Ectodermal cell (in vitro differentiated cells): ENCODE measurements around the gene GID4.

Experiments used
- H3K27ac ChIP-seq: 2 replicates; pipeline ENCODE4 v1.7.0; 2013; ENCODE audit warnings: mild to moderate bottlenecking, low read depth, low read length; ENCODE audit not compliant: insufficient read depth, poor library complexity, severe bottlenecking
- H3K27me3 ChIP-seq: 2 replicates; pipeline ENCODE4 v1.7.0; 2013; ENCODE audit warnings: mild to moderate bottlenecking, low read length; ENCODE audit not compliant: insufficient read depth, control insufficient read depth, poor library complexity, severe bottlenecking
- H3K36me3 ChIP-seq: one replicate; pipeline ENCODE4 v1.7.0; 2013; ENCODE audit warnings: low read length; ENCODE audit not compliant: control insufficient read depth, insufficient read depth
- H3K4me1 ChIP-seq: one replicate; pipeline ENCODE4 v1.7.0; 2013; ENCODE audit warnings: low read length; ENCODE audit not compliant: control insufficient read depth, insufficient read depth
- H3K4me3 ChIP-seq: 2 replicates; pipeline ENCODE4 v1.7.0; 2013; ENCODE audit warnings: low read depth, low read length, control low read depth; ENCODE audit not compliant: insufficient read depth
- H3K9me3 ChIP-seq: 2 replicates; pipeline ENCODE4 v1.7.0; 2013; ENCODE audit warnings: mild to moderate bottlenecking, low read length, moderate library complexity; ENCODE audit not compliant: control insufficient read depth
- WGBS, 2 experiments: methylation state at CpG; one replicate each; pipeline ENCODE4 v1.1.7; 2013; ENCODE audit warnings: missing lambda C conversion rate in 2 of 2; 5-methylcytosine and 5-hydroxymethylcytosine counted together

The GID4 gene

DNA sequence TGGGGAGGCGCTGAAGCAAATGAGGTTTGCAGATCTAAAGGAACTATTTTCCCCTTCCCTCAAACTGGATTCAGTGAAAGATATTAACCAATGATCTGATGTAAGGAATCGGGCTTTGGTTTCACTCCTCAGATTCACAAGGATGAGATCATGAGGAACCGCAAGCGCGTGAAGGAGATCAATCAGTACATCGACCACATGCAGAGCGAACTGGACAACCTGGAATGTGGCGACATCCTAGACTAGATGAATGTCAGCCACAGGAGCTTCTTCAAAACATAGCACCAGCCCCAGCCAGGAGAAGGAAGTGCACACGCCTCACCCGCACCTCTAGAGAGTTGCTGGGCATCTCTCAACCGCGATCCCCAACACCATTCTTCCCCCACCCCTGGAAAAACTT lies 22.8 kb upstream of the GID4 start:
- Histone ChIP-seq H3K9me3 (no peaks in the 10 kb centered on the region), H3K4me1 (no peaks in the 10 kb centered on the region), H3K27me3 (no peaks in the 10 kb centered on the region), H3K27ac (no peak overlapping the region), H3K4me3 (no peak overlapping the region), H3K36me3 (no peaks in the 10 kb centered on the region)
- 91 to 93% methylated on average over 12 of the region's 12 CpGs for whole genome bisulfite sequencing, 2 experiments

DNA sequence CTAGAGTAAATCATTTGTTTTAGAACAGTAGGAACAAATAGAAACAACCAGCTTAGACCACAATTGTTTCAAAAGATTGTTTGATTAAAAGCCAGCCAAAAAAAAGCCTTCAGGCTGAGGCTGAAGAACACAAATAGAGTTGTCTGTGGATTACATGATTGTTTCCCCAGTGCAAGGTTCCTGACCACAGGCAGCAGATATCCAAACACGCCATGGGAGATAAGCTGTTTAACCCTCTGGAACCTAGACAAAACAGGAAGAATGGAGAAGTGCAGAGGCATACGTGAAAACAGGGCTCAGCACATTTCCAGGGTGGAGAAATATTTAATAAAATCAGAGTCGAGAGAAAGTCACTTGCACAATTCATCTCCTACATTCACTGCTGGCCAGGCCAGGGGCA lies 21.2 kb upstream of the GID4 start:
- no peaks in the 10 kb centered on the region for H3K27me3 ChIP-seq
- no peak overlapping the region for H3K27ac ChIP-seq
- 86 to 89% methylated on average over 3 of the region's 3 CpGs for WGBS, 2 experiments
- H3K4me3 ChIP-seq, result no peak overlapping the region
- H3K36me3 ChIP-seq, result no peaks in the 10 kb centered on the region
- H3K9me3 ChIP-seq, result no peaks in the 10 kb centered on the region
- no peaks in the 10 kb centered on the region for H3K4me1 ChIP-seq

DNA sequence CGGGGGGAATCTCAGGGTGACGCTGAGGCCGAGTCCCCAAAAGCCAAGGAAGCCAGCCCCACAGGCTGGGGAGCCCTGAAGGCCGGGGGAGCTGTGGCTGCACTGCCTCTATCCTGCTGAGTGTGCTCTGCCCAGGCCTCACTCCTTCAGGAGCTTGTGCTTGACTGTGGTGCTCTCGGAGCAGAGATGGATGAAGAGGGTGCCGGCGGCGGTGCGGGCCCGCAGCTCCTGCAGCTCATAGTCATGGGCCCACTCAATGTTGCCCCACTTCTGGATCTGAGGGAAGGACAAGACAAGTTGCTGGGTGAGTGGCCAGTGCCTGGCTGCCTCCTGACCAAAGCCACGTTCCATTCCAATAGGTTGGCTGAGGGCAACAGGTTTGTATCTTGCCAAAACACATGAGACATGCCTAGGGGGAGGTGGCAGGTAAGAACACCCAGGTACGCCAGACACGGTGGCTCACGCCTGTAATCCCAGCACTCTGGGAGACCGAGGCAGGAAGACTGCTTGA lies 20.7 kb upstream of the GID4 start:
- H3K27me3 ChIP-seq, result no peaks in the 10 kb centered on the region
- no peaks in the 10 kb centered on the region for H3K4me1 ChIP-seq
- H3K27ac ChIP-seq, result no peak overlapping the region
- 91% methylated on average over 15 of the region's 15 CpGs for WGBS, 2 experiments
- no peaks in the 10 kb centered on the region for H3K36me3 ChIP-seq
- H3K4me3 ChIP-seq, result no peak overlapping the region
- no peaks in the 10 kb centered on the region for H3K9me3 ChIP-seq

DNA sequence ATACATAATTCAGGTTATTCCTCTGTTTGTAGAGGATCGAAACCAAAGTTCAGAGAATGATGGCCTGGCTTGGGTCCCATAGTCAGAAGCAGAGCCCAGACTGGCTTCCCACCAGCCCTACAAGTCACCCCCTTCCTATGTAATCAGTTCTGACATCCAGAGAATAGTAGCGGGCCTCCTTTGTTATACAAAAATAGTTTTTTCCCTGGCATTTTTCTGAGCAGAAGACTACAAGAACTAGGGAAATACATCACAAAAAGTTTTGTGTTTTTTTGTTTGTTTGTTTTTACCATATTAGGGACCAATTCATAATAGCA lies 19.4 kb upstream of the GID4 start:
- Histone ChIP-seq H3K4me1 (no peaks in the 10 kb centered on the region), H3K9me3 (no peaks in the 10 kb centered on the region), H3K36me3 (no peaks in the 10 kb centered on the region), H3K27me3 (no peaks in the 10 kb centered on the region), H3K27ac (no peak overlapping the region), H3K4me3 (no peak overlapping the region)
- WGBS, 2 experiments, result 92% methylated on average over 2 of the region's 2 CpGs

DNA sequence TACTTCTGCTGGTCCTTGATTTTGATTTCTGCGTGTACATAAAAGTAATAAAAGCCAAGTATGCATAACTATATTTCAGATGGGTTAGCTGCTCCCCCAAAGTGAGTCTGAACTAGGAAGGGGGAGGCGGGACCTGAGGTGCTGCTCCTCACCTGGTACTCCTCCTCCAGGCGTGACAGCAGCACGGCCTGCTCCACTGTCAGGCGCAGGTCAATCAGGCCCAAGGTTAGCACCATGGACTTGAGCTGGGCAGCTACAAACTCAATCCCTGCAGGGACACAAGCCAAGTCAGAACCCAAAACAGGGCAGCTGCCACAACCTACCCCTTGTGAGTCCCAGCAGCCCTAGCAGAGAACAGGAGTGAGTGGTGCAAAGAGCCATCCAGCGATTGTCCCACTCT lies 18.2 kb upstream of the GID4 start:
- Histone ChIP-seq H3K36me3 (no peaks in the 10 kb centered on the region), H3K27ac (no peak overlapping the region), H3K27me3 (no peaks in the 10 kb centered on the region), H3K9me3 (no peaks in the 10 kb centered on the region), H3K4me1 (no peaks in the 10 kb centered on the region), H3K4me3 (no peak overlapping the region)
- 96 to 98% methylated on average over 5 to 6 of the region's 6 CpGs for WGBS, 2 experiments

DNA sequence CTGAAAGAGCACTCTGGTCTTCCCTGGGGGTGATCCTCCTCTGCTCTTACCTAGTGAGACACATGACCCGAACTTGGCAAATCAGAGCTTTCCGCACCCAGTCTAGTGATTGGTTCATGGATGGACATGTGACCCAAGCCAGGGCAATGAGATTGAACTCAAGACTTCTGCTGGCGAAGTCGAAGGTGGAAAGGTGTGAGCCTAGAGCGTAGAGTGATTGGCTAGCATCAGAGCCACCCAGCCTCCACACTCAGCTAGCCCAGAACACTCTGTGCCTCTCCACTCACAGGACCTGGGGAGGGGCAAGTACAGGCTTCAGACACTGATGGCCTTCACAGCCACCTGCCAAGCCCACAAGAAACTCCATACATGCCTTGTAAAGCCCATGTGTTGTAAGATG lies 17.8 kb upstream of the GID4 start:
- Histone ChIP-seq H3K27me3 (no peaks in the 10 kb centered on the region), H3K9me3 (no peaks in the 10 kb centered on the region), H3K4me3 (no peak overlapping the region), H3K36me3 (no peaks in the 10 kb centered on the region), H3K27ac (no peak overlapping the region), H3K4me1 (no peaks in the 10 kb centered on the region)
- 93 to 97% methylated on average over 5 of the region's 5 CpGs for WGBS, 2 experiments

DNA sequence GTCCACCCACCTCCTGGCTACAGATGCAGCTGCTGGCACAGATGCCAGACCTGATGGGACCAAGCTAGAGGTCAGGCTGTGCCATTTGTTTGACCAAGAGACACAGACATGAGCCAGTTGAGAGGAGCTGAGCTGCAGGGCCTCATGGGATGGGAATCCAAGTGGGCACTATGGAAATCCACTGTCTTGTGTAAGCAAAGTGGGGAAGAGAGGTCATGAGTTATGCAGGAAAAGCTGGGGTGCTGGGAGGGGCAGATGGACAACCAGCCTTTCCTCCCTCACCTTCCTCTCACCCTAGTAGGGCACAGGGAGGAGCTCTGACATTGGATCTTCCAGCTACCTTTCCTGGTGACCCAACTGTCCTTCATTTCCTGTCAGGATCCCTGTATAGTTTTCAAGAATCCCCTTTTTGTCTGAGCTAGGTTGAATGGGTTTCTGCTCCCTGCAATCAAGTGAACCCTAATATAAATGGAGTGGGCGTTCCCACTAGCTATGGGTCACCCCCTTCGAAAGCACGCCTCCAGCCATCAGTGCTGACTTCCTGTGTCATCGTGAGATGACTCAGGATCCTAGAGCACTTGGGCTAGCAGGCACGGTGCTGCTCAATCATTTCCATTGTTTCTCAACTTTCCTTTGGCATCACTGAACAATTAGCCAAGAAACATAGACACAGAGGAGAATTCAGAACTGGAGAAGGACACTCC lies 13.8 kb upstream of the GID4 start:
- Histone ChIP-seq H3K36me3 (no peaks in the 10 kb centered on the region), H3K27ac (no peak overlapping the region)
- 92 to 93% methylated on average over 5 of the region's 5 CpGs for WGBS, 2 experiments

DNA sequence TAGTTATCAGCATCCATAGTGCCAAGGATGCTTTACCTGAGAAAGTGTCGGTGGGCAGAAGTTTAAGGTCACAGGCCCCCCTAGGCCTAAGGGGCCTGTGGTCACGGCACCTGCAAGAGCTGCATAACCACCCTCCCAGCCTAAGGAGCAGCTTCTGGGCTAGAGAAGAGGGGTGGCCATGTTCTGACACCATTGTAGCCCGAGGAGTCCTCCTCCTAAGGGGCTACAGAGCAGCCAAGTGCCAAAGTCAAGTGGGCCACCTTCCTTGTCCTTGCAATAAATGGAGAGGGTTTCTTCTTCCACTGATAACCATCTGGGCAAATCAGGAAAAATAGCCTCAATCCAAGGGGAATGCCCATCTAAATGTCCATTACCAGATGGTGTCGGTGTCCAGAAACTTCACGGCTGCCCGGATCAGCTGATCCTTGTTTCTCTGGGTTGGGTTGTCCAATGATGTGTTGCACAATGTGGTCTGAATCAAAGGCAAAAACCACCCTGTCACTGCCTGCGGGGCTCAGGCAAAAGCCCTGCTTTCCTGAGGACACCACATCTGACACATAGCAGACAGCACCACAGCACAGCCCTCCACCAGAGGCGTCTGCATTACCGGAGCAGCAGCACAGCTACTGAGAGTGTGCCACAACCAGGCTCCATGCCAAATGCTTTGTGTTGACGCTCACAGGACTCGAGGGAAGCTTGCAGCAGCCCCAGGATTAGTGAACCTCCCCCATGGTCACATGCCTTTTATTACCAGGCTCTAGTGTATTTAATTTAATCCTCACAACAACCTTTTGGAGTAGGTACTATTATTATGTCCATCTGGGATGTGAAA lies 13.0 kb upstream of the GID4 start:
- Histone ChIP-seq H3K27ac (no peak overlapping the region), H3K4me1 (no peaks in the 10 kb centered on the region), H3K4me3 (no peak overlapping the region), H3K9me3 (no peaks in the 10 kb centered on the region), H3K36me3 (no peaks in the 10 kb centered on the region), H3K27me3 (no peaks in the 10 kb centered on the region)
- WGBS, 2 experiments, result 92 to 95% methylated on average over 11 of the region's 11 CpGs

More for the DNA sequence above, 13.8 kb upstream of the GID4 start:
- no peaks in the 10 kb centered on the region for H3K4me1 ChIP-seq
- H3K27me3 ChIP-seq, result no peaks in the 10 kb centered on the region
- H3K4me3 ChIP-seq, result no peak overlapping the region
- no peaks in the 10 kb centered on the region for H3K9me3 ChIP-seq

DNA sequence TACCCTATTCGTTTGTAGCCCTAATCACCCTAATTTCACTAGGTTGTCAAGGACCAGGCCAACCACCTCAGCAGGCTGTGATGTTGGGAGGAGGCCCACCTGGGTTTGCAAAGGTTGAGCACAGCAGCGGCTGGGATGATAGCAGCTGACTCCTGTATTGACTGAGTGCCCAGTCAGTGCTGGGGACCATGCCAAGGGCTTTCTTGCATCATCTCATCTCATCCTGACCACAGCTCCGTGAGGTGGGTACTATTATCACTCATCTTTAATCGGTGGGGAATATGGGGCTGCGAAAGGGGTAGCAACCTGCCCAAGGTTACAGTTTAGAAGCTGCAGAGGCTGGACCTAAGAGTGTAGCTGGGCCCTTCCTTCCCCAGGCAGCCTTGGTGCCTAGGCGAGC lies 11.9 kb upstream of the GID4 start:
- no peaks in the 10 kb centered on the region for H3K36me3 ChIP-seq
- no peaks in the 10 kb centered on the region for H3K27me3 ChIP-seq
- 92 to 97% methylated on average over 6 of the region's 6 CpGs for WGBS, 2 experiments
- no peaks in the 10 kb centered on the region for H3K4me1 ChIP-seq
- no peak overlapping the region for H3K4me3 ChIP-seq
- H3K9me3 ChIP-seq, result no peaks in the 10 kb centered on the region
- H3K27ac ChIP-seq, result no peak overlapping the region

DNA sequence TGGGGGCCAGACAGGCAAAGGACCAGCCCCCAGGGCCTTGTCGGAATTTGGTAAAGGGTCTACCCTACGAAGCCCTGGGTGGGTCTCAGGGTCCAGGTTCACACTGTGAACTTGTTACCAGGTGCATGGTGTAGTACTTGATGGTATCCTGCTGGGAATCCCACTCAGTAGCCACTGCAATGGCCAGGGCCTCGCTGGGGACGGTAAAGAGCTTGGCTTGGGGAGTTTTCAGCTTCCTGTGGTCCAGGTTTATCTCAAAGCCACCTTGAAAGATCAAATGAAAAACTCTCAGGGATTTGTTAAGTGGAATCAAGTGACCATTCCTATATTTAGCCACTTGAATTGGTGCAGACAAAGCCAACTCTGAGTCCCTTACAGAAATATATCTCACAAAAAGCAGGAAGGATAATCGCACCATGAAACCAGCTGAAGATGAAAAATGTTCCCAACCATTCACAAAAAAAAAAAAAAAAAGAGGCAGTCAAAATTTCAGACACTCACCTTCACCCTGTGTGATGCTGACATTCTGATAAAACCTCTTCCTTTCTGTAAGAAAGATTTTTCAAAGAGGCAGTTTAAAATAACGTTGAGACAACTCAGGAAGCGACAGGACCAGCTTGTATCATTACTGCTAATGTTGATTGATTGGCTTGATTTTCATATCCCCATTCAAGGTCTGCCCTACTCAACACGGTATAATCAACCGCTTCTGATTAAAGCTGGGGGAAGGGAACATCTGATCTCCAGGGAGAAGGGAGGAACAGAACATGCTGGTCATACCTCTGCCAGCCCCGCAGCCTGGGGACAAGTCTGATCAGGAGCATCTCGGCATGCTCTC lies 10.9 kb upstream of the GID4 start:
- H3K36me3 ChIP-seq, result no peaks in the 10 kb centered on the region
- no peaks in the 10 kb centered on the region for H3K9me3 ChIP-seq
- H3K27me3 ChIP-seq, result no peaks in the 10 kb centered on the region
- 92% methylated on average over 11 of the region's 11 CpGs for WGBS, 2 experiments
- no peaks in the 10 kb centered on the region for H3K4me1 ChIP-seq
- H3K27ac ChIP-seq, result no peak overlapping the region
- H3K4me3 ChIP-seq, result no peak overlapping the region
